ENCODE results near the gene LRRC25. TPM values are rescaled to one million over a fixed set of nuclear protein-coding genes. Genes with fewer than 3 reads are reported as not detected.

The LRRC25 gene
- polyA plus RNA-seq, 1 donor from 2014 or later = not detected

- Histone ChIP-seq H3F3A (ENCODE audit: insufficient read depth, low read length, poor library complexity, severe bottlenecking) (peaks cover 3% of the 10 kb centered on the region), H3K27me3 (ENCODE audit: insufficient read depth, low read depth, low read length) (no peaks in the 10 kb centered on the region), H2AFZ (ENCODE audit: low read depth, low read length) (no peak overlapping the region), H3K9me2 (ENCODE audit: insufficient read depth, low read length) (no peaks in the 10 kb centered on the region), H3K9me3 (ENCODE audit: low read length) (no peaks in the 10 kb centered on the region), H3K79me2 (replicated peaks; ENCODE audit: insufficient read depth, low read length) (no peaks in the 10 kb centered on the region), H3K4me3 (ENCODE audit: low read length) (no peak overlapping the region), H3K36me3 (ENCODE audit: insufficient read depth, low read length) (no peaks in the 10 kb centered on the region), H3K9ac (ENCODE audit: low read length) (no peak overlapping the region), H4K20me1 (ENCODE audit: insufficient read depth) (no peaks in the 10 kb centered on the region), H3K4me2 (ENCODE audit: low read length) (no peak overlapping the region), H3K27ac (ENCODE audit: low read length) (no peak overlapping the region)
- no peak for TF ChIP-seq MXI1 (conservative IDR thresholded peaks at IDR 0.05; ENCODE audit: poor library complexity, severe bottlenecking)
- TF ChIP-seq TAF1 (IDR thresholded peaks at IDR 0.05; ENCODE audit: low read depth) = no peak
- TF ChIP-seq RAD21 (conservative IDR thresholded peaks at IDR 0.05) = no peak
- no peak for TF ChIP-seq SMC3 (conservative IDR thresholded peaks at IDR 0.05; ENCODE audit: poor library complexity)
- no peak for TF ChIP-seq EP300 (conservative IDR thresholded peaks at IDR 0.05; ENCODE audit: poor library complexity, severe bottlenecking)
- no peak for TF ChIP-seq POLR2AphosphoS5 (IDR thresholded peaks at IDR 0.05)
- TF ChIP-seq EZH2 (IDR thresholded peaks at IDR 0.05; ENCODE audit: borderline replicate concordance, insufficient read depth, low read length, poor library complexity, severe bottlenecking) = no peak
- TF ChIP-seq REST (IDR thresholded peaks at IDR 0.05; ENCODE audit: borderline replicate concordance) = no peak
- TF ChIP-seq CTCF (IDR thresholded peaks at IDR 0.05; ENCODE audit: poor library complexity, severe bottlenecking) = no peak
Measured at GRCh38 chr19:18439025-18439909, 41.8 kb upstream of the LRRC25 start.

DNA sequence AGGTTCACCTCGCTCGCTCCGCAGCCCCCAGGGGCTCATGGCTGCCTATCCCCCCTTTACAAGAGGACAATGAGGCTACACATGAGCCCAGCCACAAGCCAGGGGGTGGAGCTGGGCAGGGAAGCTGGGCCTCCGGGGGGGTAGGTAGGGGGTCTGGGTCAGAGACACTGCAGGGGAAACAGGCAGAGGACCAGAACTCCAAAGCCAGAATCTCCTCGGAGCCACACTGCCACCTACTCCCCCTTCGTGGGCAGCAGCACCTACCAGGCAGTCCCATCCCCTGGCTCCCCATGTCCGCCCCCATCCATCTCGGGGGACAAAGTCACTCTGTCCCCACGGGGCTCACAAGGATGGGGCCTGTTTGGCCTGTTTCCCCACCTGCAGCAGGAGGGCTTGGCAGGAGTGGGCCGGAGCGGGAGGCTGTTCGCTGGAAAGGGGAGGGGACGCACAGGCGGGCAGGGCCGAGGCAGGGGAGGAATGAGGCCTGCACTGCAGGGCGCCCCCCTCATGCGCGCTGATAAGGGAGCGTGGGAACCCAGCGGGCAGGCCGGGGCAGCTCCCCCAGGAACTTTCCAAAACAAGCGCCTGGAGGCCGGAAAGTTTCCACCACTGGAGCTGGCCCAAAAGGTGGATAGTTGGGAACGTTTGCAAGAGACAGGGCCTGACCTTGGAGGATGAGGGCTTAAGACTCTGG lies 41.1 kb upstream of the LRRC25 start:
- Histone ChIP-seq H3K9ac (ENCODE audit: low read length) (peak overlapping the region; percentile 76), H3K79me2 (replicated peaks; ENCODE audit: insufficient read depth, low read length) (no peaks in the 10 kb centered on the region), H3K4me2 (ENCODE audit: low read length) (peak overlapping the region; percentile 14), H3K9me2 (ENCODE audit: insufficient read depth, low read length) (no peaks in the 10 kb centered on the region), H3K27me3 (ENCODE audit: insufficient read depth, low read depth, low read length) (no peaks in the 10 kb centered on the region), H3F3A (ENCODE audit: insufficient read depth, low read length, poor library complexity, severe bottlenecking) (peaks cover 3% of the 10 kb centered on the region), H4K20me1 (ENCODE audit: insufficient read depth) (no peaks in the 10 kb centered on the region), H2AFZ (ENCODE audit: low read depth, low read length) (no peak overlapping the region), H3K27ac (ENCODE audit: low read length) (no peak overlapping the region), H3K36me3 (ENCODE audit: insufficient read depth, low read length) (no peaks in the 10 kb centered on the region), H3K9me3 (ENCODE audit: low read length) (no peaks in the 10 kb centered on the region), H3K4me3 (ENCODE audit: low read length) (peak overlapping the region; percentile 89)
- TF ChIP-seq CTCF (IDR thresholded peaks at IDR 0.05; ENCODE audit: poor library complexity, severe bottlenecking) (no peak), POLR2AphosphoS5 (IDR thresholded peaks at IDR 0.05) (no peak), EP300 (conservative IDR thresholded peaks at IDR 0.05; ENCODE audit: poor library complexity, severe bottlenecking) (no peak), EZH2 (IDR thresholded peaks at IDR 0.05; ENCODE audit: borderline replicate concordance, insufficient read depth, low read length, poor library complexity, severe bottlenecking) (no peak), MXI1 (conservative IDR thresholded peaks at IDR 0.05; ENCODE audit: poor library complexity, severe bottlenecking) (no peak), REST (IDR thresholded peaks at IDR 0.05; ENCODE audit: borderline replicate concordance) (no peak), RAD21 (conservative IDR thresholded peaks at IDR 0.05) (no peak), TAF1 (IDR thresholded peaks at IDR 0.05; ENCODE audit: low read depth) (no peak), SMC3 (conservative IDR thresholded peaks at IDR 0.05; ENCODE audit: poor library complexity) (no peak)

All from neural cell (in vitro differentiated cells).